HG03342 (cell line): ENCODE data around the gene C1R.

Experiments
- ATAC-seq: cut with Tn5 transposase; IDR thresholded peaks from one replicate; pipeline ENCODE4 v1.9.1; 2021; ENCODE audit warnings: mild to moderate bottlenecking, moderate library complexity; ENCODE audit not compliant: unreplicated experiment

Gene C1R

DNA sequence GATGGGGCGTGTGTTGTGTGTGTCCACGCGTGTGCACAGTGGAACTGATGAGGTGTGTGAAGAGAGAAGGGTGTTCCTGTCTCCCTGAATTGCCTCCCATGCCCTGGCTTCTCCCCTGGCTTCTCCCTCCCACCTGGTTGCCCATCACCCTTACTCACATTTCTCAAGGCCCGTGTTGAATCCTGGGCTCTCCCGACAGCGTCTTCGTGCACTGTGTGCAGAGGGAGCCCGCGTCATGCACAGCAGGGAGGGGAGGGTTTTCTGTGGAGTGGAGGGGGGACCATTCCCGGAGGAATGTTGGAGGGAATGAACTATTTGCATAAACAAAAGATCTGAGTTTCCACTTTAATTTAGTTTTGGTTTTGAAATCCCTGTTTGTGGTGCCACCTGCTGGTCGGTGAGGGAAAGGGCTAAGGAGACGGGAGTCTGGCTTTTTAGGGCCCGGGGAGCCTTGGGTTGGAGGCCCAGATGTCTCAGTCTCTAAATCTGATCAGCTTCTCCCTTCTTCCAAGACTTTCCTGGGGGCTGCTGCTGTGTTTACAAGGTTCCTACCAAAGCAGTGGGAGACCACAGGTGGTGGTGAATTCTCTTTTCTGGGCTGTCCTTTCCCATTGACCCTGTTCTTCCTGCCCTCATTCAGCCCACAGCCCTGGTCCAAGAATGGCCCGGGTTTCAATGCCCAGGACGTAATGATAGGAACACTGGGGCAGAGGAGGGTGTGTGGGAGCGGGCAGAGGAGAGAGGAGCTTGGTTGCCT is at the start of gene C1R:
Gene C1R (minus strand): TSS at position 217 of the 757 bp plus-strand sequence. CDS start 57 bp downstream, at position 160.
- ATAC-seq: peak; percentile 49

DNA sequence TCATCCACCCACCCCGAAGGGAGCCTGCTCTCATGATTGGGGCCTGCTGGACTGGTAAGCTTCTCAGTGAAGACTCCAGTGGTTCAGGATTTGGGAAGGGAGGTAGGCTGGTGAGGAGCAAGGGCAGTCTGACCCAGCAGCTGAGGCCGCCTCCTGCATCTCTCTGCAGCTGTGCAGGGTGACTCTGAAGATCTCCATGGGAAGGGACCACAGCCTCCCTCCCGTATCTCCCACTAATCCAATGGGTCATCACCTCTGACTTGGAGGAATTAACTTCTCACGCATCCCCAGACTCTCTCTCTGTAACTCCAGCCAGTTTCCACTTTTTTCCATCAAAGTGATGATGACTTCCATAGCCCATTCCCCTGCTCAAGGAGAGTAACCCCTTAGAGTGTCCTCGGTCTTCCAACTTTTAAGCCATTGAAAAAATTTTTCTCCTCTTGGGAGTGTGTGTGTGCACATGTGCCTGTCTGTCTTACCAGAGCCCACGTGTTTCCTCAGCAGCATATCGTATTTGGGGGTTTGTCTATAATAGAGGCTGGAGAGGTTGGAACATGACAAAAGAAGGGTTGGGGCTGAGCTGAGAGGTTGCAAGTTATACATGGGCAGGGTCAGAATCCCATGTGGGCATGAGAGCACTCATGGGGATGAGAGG is 49.2 kb upstream of the C1R start:
- no peak for ATAC-seq

DNA sequence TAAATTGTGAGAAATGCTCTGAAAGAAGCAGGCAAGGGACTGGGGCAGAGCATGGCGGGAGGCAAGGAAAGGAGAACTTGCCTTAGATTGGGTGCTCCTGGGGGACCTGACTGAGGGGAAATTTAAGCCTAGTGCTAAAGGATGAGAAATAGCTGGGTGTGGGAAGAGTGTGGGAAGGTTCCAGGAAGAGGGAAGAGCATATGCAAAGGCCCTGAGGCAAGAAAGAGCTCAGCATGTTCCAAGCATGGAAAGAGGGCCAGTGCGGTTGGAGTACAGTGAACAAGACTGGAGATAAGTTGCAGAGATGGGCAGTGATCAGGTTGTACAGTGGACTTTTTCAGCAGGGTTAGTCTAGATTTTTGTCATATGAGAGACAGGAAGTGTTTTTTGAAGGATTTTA is 47.0 kb upstream of the C1R start:
- ATAC-seq: no peak

DNA sequence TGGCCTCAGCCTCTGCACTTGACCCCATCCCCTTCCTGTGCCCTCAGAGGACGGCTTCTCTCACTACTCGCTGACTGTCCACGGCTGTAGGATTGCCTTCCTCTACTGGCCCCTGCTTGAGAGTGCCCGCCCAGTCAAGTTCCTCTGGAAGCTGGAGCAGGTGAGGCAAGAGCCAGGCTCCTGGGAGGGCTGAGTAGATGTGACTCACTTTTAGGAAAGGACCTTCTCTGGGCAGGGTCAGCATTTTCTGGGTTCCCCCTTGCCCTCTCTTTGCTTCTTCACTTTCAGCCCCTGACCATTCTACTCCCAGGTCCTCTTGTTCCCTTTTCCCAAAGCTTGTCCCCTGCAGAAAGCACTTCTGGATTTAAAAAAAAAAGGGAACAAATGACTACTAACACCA is 45.7 kb upstream of the C1R start:
- ATAC-seq: no peak

DNA sequence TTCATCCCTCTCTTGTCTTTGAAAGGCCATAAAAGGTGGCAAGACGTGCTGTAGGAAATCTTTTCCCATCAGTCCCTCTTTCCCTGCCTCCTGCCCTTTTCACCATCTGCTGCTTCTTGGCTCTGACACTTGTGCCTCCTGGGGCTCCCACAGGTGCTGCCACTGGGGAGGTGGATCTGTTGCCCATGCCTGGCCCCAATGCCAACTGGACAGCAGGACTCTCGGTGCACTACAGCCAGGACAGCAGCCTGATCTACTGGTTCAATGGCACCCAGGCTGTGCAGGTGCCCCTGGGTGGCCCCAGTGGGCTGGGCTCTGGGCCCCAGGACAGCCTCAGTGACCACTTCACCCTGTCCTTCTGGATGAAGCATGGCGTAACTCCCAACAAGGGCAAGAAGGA is 44.4 kb upstream of the C1R start:
- no peak for ATAC-seq

DNA sequence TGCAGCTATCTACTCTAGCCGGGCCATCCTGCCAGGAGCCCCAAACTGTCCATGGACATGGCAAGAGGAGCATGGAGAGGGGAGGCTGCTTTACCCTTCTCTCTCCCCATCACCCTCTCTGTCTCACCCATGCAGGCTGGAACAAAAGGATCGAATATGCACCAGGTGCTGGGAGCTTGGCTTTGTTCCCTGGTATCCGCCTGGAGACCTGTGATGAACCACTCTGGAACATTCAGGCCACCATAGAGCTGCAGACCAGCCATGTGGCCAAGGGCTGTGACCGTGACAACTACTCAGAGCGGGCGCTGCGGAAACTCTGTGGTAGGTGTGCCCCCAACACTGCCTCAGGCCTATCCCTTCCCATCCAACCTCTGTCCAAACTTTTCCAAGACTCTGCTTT is 43.8 kb upstream of the C1R start:
- ATAC-seq: no peak

DNA sequence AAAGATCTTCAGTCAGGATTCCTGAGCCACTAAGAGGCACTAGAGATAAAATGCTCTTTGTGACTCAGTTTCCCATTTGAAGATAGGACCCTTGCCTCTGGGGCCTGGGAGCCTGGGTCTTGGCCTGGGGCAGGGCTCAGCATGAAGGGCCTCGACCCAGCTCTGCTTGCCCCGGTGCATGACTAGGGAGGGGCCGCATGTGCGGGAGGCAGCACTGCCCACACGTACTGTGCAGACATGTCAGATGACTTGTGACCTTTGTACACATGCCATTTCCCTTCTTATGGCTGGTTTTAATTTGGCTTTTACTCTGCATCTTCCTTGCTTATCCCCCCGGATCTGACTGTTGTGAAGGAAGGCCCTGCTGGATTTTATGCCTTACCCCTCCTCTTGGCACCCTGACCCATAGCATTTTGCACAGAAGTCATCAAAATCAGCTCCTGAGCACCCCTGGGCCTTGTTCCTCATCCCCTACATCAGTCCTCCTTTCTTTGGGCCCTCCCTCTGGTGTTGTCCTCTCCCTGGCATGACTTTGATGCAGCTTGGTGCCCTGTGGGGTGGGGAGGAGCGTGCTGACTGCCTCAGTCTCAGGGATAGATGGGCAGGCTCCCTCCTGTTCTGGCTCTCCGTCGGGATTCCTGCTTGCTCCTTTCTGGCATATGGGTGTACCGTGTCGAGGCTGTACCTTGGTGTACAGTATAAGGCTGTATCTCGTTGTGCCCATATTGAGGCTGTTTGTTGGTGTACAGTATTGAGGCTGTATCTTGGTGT is 42.3 kb upstream of the C1R start:
- ATAC-seq: no peak

DNA sequence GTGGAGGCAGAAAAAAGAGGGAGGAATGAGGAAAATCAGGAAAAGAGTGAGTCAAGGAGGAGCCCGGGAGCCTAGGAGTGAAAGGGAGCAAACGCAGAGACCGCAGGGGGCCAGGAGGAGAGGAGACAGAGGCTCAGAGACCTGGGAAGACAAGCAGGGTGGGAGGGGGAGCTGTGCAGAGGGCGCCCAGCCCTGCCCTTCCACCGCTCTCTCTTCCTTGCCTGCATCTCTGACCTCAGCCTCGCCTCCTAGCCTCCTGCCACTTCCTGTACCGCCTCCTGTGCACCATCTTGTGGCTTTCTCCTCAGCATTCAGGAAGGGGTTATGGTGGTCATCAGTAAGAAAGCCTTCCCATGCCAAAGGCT is 39.2 kb upstream of the C1R start:
- no peak for ATAC-seq

DNA sequence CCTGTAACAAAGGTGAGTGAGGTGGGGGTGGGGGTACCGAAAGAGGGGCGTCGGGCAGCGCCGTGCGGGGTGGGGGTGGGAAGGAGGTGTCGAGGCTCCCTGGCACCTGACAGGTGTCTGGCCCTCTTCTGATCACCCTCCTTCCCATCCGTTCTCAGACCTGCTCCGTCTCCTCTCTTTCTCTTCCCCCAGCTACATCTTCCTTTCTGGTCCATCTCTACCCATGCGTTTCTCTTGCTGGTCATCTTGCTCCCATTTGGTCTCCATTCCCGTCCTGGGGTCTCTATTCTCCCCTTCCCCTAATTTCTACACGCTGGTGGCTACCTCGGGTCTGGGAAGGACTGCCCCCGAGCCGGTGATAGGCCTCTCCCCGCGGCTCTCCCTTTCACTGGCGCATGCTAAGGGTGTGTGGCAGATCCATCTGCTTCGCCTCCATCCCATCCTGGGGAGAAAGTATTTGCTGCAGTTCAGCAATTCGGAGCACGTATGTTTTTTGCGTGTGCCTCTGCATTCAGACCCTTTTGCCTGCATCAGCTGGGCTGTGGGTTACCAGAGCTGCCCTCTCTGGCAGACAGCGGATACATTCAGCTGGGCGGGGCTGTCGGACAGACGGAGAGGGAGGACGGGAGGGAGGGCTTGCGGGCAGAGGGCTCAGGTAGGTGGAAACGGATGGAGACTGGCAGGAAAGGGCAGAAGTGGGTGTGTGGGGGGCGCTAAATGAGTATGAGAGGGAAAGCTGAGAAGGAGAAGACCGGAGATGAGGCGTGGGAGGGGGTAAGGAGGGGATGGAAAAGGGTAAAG is 38.7 kb upstream of the C1R start:
- ATAC-seq: peak; percentile 7

DNA sequence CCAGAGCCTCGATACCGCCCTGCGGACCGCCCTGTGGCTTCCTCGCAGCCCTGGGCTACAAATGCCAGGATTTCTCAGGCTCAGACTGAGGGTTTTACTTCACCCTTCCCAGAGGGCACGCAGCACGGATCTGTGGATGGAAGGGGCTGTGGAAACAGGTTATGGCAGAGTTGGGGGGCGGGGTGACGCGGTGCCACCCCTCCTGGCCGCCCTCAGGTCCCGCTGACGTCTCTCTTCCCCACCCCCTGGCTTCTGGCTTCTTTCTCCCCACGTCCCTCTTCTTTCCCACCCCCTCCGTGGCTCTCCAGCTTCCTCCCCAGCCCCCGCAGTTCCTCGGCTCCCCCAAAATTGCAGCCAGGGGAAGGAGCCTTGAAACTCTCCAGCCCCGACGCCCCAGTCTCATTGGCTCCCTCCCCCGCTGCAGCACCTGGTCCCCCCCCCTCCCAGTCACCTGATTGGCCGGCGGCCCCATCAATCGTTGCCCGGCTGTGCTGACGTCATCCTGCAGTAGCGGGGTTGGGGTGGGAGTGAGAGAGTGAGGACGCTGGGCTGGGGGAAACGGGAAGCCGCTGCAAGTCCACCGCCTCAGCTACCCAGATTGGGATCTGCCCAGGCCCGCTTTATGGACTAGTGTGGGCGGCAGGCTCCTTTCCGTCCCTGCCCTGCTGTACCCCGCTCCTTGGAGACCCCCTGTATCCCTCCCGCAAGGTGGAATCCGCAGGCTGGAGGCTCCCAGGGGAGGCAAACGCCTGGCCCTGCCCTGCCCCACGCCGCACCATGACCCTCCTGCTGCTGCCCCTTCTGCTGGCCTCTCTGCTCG is 37.8 kb upstream of the C1R start, which contains the start of gene CLSTN3:
Gene CLSTN3 (plus strand): TSS at position 500 of the 820 bp plus-strand sequence. CDS start 278 bp downstream, at position 778.
- ATAC-seq: peak; percentile 78

DNA sequence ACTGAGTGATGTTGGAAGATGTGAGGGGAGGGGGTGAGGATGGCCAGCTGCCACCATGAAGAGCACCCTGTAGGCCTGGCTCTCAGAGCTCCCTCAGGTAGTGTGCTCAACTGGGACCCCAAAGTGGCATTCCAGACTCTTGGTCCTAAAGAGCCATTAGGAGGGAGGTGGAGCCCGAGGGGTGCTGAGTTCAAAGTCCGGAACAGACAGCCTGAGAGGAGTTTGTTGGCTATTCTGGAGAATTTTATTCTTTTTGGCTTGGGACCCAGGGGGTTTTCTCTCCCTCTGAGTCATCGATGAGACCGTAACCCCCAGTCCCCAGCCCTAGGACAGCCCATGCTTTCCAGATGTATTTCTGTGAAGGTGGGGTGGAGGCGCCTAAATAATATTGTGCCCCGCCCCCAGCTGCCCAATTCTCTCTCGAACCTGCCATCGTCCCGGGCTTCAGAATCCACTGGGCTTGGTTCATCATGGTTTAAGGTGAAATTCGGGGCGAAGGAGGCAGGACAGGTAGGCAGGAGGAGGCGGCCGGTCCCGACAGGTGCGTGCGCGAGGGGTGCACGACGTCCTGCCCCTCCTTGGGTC is 37.1 kb upstream of the C1R start:
- ATAC-seq: no peak

DNA sequence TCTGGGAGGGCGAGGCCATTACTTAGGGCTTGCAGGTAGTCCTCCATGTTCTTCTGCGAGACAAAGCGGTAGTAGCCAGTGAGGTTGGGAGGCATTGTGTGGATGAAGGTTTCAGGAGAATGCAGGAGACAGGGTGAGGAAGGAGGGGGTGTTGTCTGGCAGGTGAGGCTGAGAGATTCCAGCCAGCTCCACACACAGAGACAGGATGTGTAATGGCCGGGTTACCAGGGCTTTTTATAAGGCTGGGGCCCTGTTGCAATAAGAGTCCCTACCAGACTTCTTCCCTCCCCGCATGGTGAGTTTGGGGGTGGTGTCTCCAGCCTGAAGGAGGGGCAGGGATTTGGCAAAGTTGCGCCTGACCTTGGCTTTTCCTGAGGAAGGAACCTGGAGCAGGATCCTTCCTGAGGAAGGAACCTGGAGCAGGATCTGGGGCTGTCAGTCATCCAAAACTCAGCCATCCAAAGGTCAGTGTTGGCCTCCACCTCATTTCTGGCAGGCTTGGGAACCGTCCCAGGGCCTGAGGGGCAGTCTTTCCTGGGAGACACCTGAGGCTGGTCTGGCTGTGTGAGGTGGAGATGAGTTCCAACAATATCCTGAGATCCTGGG is 36.5 kb upstream of the C1R start, which contains the start of gene RBP5:
Gene RBP5 (minus strand): TSS at position 209 of the 606 bp plus-strand sequence. CDS start 114 bp downstream, at position 95.
- ATAC-seq: no peak

DNA sequence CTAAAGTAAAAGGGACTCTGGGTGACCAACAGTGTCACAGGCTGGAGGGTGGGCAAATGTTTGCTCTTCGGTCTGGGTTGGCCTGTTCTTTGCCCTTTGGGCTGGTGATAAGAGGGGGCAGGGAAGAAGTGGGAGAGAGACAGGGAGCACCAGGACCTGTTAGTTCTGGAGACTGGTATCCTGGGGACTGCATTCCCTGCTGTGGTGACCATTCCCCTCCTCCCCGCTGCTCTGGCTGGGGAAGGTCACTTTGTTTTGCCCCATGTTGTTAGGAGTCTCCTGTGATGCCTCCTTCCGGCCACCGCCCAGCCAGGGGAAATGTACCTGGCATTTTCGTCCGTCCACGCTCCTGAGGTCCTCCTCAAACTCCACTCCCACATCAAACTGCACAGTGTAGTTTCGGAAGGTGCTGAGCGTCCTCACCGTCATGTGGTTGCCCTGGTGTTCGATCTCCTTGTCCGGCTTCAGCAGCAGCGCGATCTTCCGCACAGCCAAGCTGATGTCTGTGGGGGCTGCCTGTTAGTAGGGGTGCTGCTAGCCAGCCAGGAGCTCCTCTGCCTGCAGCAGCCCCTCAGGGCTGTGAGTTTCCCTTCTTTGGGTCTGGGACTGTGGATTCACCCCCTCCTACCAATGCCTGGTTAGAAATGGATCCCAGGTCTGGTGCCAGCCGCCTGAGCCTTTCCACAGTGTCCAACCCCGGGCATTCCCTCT is 35.8 kb upstream of the C1R start:
- ATAC-seq: no peak

DNA sequence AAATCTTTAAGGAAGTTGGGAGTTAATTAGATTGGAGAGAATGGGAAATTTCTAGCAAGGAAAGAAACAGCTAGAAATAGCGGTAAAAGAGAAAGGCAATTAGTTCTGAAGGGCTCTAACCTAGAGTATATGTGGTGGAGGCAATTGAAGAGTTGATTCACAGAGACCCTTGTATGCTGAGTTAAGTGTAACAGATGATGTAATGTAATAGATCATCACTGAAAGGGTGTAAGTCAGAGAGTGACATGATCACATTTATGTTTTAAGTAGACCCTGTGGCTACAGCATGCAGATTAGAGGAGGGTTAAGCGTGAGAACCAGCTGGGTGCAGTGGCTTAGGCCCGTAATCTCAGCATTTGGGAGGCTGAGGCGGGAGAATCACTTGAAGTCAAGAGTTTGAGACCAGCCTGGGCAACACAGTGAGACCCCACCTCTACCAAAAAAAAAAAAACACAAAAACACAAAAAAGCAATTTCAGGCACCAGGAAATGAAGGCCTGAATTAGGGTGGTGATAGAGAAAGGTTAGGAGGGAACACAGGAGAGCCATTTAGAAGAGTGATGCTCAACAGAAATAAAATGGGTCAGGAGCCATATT is 33.5 kb upstream of the C1R start:
- ATAC-seq: no peak

DNA sequence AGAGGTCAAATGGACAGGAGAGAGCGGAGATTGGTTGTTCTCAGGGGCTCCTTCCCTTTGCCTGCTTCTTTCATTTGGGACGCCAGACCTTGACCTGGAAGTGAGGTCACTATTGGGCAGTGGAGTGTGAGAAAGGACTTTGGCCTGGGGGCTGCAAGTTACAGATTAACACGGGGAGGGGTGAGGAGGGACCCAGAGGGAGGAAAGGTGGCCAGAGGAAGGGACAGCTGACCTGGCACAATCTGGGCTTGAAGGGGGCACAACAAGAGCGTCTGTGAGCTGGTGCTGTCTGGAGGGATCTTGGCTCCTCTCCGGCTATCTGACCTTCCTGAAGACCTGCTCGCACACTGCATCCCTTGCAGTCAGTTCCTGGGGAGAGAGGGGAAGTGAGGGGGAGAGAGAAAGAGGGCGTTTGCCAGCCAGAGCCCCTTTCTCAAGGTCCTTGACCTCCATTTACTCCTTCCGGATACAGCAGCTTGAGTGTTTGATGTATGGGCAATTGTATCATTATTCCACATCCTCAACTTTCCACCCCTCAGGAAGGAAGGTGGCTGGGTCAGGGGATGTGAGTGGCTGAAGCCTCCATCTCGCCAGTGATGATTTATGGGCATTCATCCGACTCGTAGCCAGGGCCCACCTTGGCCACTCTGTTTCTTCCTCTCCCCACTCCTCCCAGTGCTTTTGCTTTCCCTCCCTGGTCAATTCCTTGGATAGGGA is 31.7 kb upstream of the C1R start:
- ATAC-seq: no peak

DNA sequence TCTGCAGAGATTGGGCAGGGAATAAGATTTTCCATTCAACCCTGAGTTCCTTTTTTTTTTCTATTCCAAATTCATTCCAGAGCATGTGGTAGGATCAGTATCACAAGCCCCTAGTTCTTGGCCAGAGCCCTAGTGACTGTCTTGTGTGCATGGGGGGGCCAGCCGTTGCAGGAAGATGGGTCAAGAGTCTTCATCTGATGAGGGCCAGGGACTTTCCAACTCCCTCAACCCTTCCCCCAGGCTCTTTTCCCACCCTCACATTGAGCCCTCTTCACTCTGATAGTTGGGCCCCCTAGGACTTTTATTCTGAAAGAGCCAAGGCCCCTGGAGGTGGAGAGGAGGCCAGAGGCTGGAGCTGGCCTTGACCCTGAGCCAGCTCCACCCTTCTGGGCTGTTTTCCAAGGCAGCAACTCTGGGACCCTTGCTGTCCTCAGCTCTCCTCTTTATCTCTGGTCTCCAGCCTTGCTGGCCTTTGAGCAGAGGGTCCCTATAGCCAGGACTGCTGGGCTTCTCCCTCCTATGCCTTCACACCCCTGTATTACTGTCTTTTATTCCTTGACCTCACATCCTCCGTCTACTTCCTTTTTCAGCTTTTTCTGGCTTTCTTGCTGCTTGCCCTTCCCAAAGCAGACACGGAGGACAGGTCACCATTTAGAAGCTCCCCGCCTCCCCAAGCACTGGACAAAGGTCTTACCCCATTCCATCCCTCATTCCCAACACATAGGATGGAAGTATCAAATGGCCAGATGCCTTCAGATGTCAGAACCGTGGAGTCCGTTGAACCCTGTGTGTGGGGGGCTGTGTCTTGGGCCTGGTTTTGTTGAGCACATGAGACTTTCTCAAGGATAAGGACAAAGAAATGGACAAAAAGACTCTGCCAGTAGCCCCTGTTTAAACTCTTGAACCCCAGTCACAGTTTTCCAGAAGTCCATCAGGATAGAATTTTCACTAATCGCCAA is 30.8 kb upstream of the C1R start:
- no peak for ATAC-seq
